22Rv1 (cell line): Measurements from ENCODE around the gene MPI.

ENCODE experiments used
- ZFX ChIP-seq: fragments of 450-650 bp; IDR thresholded peaks from 2 replicates; pipeline ENCODE4 v1.6.1; 2017; ENCODE audit warnings: antibody characterized with exemption, borderline replicate concordance
- TF ChIP-seq, protein P1 (sequence below): fragments of 450-650 bp; IDR thresholded peaks from 2 replicates; pipeline ENCODE4 v1.5.1; 2017; ENCODE audit warnings: mild to moderate bottlenecking

DNA sequence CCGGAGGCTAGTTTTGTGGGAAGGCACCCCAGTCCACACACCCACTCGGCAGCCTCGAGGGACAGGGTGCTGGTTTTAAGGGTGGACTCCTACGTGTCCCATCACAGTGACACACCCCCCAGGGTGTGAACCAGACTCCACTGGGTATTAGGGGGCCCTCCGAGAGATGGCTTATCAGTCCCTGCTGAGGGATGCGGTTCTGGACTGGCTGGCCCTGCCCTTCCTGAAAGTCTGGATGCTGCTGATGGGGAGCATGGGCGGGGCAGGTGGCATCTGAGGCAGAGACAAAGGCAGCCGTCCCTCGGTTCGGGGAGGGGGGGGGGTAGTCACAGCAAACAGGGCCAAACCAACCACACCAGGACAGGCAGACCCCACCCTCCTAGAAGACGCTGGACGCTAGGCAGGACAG, 45.9 kb upstream of the MPI start:
- TF ChIP-seq, protein P1, sequence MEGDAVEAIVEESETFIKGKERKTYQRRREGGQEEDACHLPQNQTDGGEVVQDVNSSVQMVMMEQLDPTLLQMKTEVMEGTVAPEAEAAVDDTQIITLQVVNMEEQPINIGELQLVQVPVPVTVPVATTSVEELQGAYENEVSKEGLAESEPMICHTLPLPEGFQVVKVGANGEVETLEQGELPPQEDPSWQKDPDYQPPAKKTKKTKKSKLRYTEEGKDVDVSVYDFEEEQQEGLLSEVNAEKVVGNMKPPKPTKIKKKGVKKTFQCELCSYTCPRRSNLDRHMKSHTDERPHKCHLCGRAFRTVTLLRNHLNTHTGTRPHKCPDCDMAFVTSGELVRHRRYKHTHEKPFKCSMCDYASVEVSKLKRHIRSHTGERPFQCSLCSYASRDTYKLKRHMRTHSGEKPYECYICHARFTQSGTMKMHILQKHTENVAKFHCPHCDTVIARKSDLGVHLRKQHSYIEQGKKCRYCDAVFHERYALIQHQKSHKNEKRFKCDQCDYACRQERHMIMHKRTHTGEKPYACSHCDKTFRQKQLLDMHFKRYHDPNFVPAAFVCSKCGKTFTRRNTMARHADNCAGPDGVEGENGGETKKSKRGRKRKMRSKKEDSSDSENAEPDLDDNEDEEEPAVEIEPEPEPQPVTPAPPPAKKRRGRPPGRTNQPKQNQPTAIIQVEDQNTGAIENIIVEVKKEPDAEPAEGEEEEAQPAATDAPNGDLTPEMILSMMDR = no peak
- no peak for TF ChIP-seq ZFX
